ENCODE results near the gene GAB1. TPM values are rescaled to one million over a fixed set of nuclear protein-coding genes. Genes with fewer than 3 reads are reported as not detected.

The GAB1 gene
- total RNA-seq, 1 donor from 2014 or later: 63.3 TPM

- Histone ChIP-seq H3K27ac (no peak overlapping the region), H3K9me3 (no peaks in the 10 kb centered on the region), H3K27me3 (ENCODE audit: low read depth) (no peaks in the 10 kb centered on the region), H3K4me3 (no peak overlapping the region), H3K4me1 (peaks cover 50% of the 10 kb centered on the region), H3K36me3 (no peaks in the 10 kb centered on the region)
- intact Hi-C loops (cut with DNase I): no loop called here
- TF ChIP-seq, protein P1, sequence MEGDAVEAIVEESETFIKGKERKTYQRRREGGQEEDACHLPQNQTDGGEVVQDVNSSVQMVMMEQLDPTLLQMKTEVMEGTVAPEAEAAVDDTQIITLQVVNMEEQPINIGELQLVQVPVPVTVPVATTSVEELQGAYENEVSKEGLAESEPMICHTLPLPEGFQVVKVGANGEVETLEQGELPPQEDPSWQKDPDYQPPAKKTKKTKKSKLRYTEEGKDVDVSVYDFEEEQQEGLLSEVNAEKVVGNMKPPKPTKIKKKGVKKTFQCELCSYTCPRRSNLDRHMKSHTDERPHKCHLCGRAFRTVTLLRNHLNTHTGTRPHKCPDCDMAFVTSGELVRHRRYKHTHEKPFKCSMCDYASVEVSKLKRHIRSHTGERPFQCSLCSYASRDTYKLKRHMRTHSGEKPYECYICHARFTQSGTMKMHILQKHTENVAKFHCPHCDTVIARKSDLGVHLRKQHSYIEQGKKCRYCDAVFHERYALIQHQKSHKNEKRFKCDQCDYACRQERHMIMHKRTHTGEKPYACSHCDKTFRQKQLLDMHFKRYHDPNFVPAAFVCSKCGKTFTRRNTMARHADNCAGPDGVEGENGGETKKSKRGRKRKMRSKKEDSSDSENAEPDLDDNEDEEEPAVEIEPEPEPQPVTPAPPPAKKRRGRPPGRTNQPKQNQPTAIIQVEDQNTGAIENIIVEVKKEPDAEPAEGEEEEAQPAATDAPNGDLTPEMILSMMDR (IDR thresholded peaks at IDR 0.05): no peak
- no peak for DNase-seq
- ATAC-seq: no peak
Observed at GRCh38 chr4:143363332-143363731, 26.7 kb downstream of the GAB1 start.

- no peak overlapping the region for H3K27ac ChIP-seq
- TF ChIP-seq, protein P1 (IDR thresholded peaks at IDR 0.05): no peak
- ATAC-seq (no peak), DNase-seq (no peak)
- no peaks in the 10 kb centered on the region for H3K9me3 ChIP-seq
- intact Hi-C loops (cut with DNase I): no loop called here
- H3K4me3 ChIP-seq: no peak overlapping the region
- no peaks in the 10 kb centered on the region for H3K36me3 ChIP-seq
- no peaks in the 10 kb centered on the region for H3K27me3 ChIP-seq (ENCODE audit: low read depth)
- H3K4me1 ChIP-seq: peaks cover 43% of the 10 kb centered on the region
Observed at GRCh38 chr4:143364063-143364462, 27.4 kb downstream of the GAB1 start.

- TF ChIP-seq, protein P1 (IDR thresholded peaks at IDR 0.05): no peak
- ATAC-seq (no peak), DNase-seq (no peak)
- intact Hi-C loops (cut with DNase I): no loop called here
- H3K4me1 ChIP-seq: peaks cover 17% of the 10 kb centered on the region
- no peaks in the 10 kb centered on the region for H3K36me3 ChIP-seq
- H3K9me3 ChIP-seq: no peaks in the 10 kb centered on the region
- H3K27me3 ChIP-seq (ENCODE audit: low read depth): no peaks in the 10 kb centered on the region
- no peak overlapping the region for H3K27ac ChIP-seq
- no peak overlapping the region for H3K4me3 ChIP-seq
Observed at GRCh38 chr4:143367863-143368262, 31.2 kb downstream of the GAB1 start.

GRCh38 chr4:143369552-143369951, 32.9 kb downstream of the GAB1 start:
- no peaks in the 10 kb centered on the region for H3K36me3 ChIP-seq
- no peak overlapping the region for H3K27ac ChIP-seq
- H3K9me3 ChIP-seq: no peaks in the 10 kb centered on the region
- intact Hi-C loops (cut with DNase I): no loop called here
- no peak overlapping the region for H3K4me3 ChIP-seq
- TF ChIP-seq, protein P1 (IDR thresholded peaks at IDR 0.05): no peak
- H3K27me3 ChIP-seq (ENCODE audit: low read depth): no peaks in the 10 kb centered on the region
- peaks cover 16% of the 10 kb centered on the region for H3K4me1 ChIP-seq
- DNase-seq (no peak), ATAC-seq (no peak)

DNA sequence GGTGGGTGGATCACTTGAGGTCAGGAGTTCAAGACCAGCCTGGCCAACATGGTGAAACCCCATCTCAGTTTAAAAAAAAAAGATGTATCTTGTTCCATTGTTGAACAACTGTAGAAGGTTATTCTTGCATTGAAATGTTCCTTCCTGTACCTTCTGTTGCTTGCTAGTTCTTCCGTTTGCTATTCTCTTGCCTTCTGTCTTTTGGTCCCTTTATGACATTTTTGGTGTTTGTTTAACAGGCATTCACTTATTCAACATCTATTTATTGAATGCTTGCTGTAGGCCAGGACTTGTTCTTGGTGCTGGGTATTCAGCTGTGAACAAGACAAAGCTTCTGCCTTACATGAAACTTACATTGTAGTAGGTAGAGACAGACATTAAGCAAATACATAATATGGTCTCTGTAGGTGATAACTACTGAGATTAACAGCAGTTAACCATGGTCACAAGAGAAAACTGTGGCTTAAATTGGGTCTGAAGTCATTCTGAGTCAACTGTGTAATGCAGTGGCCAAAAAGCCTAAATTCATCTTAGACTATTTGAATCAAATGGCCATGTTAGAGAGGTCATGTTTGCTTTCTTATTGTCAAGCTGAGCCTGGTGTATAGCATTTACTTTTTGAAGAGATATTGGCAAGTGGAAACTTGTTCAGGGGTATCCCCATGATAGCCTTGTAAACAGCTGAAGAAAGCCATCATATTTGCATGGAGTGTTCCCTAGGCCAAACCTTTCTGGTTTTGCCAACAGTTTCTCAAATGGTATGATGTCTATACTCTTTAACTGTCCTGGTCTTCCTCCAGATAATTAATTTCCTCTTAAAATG, 35.6 kb downstream of the GAB1 start:
- TF ChIP-seq, protein P1 (IDR thresholded peaks at IDR 0.05): no peak
- intact Hi-C loops (cut with DNase I): no loop called here
- Histone ChIP-seq H3K4me1 (peaks cover 40% of the 10 kb centered on the region), H3K4me3 (no peak overlapping the region), H3K27ac (no peak overlapping the region), H3K9me3 (no peaks in the 10 kb centered on the region), H3K36me3 (no peaks in the 10 kb centered on the region), H3K27me3 (ENCODE audit: low read depth) (no peaks in the 10 kb centered on the region)
- ATAC-seq: no peak
- DNase-seq: no peak

All from lower lobe of right lung (tissue), 2 donors.